Hippocampal formation (tissue), 2 donors: ENCODE data around the gene TP53AIP1.

Experiments
- DNase-seq, 2 donors: peaks; one replicate each; lab custom pipeline; 2025; lab: John Stamatoyannopoulos, UW

Gene TP53AIP1

DNA sequence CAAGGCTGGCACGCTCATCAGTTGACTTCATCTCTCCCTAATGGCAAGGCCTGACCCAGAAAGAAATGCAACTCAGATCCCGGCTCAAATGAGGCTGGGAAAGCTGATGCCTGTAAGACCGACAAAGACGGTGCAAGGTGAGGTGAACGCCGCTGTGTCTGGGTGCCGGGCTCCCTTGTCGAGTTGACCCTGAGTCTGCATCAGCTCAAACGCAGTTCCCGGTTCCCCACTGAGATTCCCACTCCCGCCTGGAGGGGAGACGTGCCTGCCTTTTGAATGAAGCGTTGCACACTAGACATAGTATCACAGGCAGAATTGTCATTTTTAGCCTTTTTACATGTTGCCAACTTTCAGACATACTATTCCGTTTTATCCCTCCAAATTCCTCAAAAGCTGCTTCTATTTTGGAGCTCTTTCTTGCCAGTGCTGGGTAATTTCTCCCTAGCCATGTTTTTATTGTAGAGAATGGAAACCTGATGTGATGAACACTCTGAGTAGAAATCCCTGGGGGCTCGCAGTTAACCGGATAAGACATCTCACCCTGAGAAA lies 831 bp upstream of the TP53AIP1 start:
- no peak for DNase-seq

DNA sequence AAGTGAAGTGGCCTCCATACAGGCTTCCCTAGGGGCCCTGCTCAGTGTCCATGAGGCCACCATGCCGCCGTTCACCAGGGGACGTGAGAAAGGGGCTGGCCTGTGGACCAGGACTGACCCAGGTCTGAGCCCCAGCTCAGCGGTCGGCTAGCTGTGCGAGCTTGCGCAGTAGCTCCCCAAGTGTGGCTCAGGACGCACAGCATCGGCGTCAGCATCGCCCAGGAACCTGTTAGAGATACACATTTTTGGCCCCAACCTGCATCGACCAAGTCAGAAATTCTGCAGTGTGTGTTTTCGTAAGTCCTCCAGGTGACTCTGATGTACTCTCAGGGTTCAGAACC lies 429 bp downstream of the TP53AIP1 start:
- no peak for DNase-seq

GRCh38 chr11:128941573-128942271 lies 949 bp downstream of the TP53AIP1 start:
- no peak for DNase-seq

DNA sequence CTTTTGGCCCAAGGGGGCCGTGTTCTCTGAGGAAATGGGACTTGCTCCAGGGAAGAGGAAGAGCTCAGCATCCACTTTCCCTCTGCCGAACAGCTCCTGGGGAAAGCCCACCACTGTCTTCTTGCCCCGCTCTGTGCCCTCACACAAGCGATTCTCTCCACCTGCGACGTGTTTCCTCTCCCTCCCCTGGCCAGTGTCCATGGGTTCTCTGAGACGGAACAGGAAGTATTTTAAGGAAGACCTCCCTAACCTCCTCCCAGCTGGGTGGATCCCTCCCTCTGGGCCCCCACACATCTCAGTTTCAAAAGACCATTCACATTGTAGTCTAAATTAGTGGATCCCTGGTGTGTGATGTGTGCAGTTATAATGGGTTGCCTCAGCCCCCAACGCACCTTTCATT lies 1.6 kb downstream of the TP53AIP1 start:
- DNase-seq, result no peak

DNA sequence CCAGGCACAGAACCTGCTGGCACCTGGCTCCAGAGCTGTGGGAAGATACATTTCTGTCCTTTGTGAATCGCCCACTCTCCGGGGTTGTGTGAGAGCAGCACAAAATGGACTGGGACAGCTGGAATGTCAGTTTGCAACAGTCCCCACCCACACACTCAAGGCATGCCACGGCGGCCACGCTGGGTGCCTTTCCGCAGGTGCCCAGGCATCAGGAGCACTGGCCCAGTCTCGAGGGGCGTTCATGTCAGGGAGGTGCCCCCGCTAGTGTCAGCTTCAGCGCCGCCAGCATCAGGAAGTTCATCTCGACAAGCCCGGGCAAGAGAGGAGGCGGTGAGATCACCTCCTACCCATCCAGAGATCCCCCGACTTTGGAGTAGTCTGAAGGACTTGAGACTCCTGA lies 2.1 kb downstream of the TP53AIP1 start:
- DNase-seq, result no peak

DNA sequence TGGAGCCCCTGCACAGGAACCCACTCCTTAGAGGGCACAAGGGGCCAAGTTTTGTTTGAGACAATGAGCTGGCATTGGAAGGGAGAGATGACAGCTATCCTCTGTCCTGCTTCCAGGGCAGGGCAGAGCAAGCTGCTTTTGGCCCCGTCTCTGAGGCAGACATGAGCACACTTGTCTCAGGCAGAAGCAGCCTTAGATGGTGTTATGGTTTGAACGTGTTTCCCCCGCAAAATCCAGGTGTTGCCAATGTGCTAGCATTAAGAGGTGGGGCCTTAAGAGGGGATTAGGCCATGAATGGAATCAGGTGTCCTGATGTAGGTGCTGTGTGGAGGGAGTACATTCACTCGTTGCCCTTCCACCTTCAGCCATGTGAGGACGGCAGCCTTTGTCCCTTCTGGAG lies 2.5 kb downstream of the TP53AIP1 start:
- no peak for DNase-seq

DNA sequence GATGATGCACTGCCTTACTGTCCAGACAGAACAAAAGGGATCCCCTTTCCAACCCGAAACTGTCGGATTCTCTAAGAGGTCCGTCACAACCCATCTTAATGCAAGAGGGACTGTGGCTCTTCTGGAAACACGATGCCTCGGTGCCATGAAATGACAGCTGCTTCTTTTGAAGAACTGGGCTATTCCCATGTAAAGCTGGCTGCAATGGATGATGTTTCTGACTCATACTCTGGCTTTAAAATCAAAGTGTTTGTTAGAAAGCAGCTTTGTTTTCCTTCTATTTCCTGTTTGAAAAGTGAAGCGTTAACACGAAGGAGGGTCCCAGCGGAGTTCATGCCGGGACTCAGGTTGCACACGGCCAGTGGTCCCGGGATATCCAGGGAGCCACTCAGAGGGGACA lies 3.1 kb downstream of the TP53AIP1 start:
- DNase-seq, result no peak

GRCh38 chr11:128938156-128938885 lies 4.3 kb downstream of the TP53AIP1 start:
- DNase-seq, result no peak

- DNase-seq, result no peak
Observed at GRCh38 chr11:128937480-128937879, 5.2 kb downstream of the TP53AIP1 start.

DNA sequence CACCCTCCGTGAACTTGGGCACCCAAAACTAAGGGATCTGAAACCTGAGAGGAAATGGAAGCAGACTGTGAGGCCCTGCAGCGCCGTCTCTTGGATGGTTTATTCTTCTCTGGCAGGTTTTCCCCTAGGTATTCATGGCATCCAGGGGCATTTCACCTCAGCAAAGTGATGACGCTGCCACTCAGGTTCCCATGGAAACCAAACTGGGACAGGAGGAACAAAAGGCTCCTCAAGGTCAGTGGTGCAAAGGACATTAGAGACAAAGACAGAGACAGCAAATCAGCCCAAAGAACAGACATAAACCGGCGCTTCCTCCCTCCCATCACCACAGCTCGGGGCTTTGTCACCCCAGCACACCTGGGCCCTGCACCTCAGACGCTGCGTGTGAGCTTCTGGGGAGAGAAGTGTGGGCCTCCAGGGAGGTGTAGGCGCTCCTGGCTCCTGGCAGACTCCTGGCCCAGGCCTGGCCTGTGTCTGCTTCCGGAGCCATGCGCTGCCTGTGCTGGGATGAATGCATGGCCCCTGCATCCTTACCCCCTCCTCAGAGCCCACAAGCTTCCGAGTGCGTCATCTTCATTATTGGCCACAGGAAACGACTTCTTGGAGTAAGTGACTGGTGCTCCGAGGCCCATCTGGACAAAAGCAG lies 5.9 kb downstream of the TP53AIP1 start:
- no peak for DNase-seq

DNA sequence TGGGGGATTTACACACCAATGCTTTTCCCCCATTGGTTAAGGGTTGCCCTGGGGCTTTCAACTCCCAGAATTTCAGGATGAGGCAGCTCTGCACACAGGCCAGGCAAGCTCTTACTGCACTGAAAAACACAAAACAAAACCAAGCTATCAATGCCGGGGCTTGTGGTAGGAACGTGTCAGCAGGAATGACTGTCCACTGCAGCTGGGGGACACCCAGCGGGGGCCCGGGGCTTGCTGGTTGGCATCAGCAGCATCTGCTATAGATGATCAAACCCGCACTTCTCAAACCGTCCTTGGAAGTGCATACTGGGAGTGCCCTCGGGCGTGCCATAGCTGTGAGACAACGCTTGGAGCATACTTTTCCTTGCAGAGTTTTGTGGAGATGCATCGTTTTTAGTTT lies 7.7 kb downstream of the TP53AIP1 start:
- no peak for DNase-seq

DNA sequence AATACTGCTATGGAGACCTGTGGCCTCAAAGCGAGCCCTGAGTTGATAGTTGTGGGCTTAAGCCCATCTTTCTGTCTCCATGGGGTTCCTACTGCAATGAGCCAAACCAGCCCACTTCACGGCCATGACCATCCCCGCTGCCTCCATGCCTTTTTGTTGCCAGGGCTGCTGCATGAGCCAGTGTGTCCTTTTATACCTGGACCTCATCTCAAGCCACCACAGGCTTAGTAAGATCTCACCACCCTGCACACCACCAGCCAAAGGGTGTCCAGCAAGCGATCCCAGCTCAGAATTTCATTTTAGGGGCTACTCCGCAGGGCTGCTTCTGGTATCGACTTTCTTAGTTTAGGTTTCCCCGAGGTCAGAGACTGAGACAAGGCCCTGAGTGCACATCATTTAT lies 8.3 kb downstream of the TP53AIP1 start:
- no peak for DNase-seq

- DNase-seq, result no peak
Observed at GRCh38 chr11:128933481-128934178, 9.0 kb downstream of the TP53AIP1 start.

DNA sequence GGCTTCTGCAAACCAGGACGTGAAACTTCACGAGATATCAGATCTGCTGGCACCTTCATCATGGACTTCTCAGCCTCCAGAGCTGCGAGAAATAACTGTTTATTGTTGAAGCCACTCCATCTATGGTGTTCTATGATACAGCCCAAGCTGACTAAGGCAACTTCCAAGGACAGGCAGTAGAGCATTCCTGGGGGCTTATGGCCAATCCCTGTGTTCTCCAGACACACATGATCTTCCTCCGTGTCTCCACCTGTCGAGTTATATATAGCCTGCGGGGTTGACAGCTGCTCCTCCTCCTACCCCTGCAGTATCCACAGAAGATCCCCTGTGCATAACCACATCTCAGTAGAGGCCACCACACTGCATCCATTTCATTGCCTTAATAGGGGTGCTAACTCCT lies 11.0 kb downstream of the TP53AIP1 start:
- no peak for DNase-seq

DNA sequence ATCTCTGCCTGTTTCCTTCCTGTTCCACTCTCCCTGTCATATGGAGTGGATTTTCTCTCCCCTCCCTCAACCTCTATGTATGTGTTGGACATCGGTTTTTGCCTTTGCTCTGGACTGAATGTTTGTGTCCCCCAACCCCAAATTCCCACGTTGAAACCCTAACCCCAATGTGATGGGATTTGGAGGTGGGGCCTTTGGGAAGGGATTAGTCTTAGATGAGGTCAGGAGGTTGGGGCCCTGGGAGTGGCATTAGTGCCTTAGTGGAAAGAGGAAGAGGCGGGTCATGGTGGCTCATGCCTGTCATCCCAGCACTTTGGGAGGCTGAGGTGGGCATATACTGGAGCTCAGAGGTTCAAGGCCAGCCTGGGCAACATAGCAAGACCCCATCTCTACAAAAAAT lies 11.6 kb downstream of the TP53AIP1 start:
- DNase-seq, result no peak

- no peak for DNase-seq
Observed at GRCh38 chr11:128929991-128930390, 12.7 kb downstream of the TP53AIP1 start.

- DNase-seq, result no peak
Observed at GRCh38 chr11:128929468-128929867, 13.2 kb downstream of the TP53AIP1 start.

GRCh38 chr11:128928400-128928799 lies 14.3 kb downstream of the TP53AIP1 start:
- DNase-seq, result no peak

GRCh38 chr11:128927683-128928336 lies 14.9 kb downstream of the TP53AIP1 start:
- no peak for DNase-seq

DNA sequence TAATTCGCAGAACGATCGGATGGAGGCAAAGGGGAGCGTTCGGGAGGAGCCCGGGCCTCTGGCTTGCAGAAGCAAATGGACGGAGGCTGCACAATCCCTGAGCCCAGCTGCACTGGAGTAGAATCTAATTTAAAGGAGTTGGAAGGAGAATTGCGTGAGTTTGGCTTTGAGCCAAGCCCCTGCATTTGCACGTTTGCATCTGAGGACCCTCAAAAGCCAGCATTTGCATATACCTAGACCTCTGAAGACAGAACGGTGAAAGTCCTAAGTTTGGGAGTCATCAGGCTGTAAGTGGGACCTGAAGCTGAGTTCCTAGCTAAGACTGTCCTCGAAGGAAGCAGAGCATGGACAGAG lies 15.6 kb downstream of the TP53AIP1 start:
- DNase-seq, result no peak

DNA sequence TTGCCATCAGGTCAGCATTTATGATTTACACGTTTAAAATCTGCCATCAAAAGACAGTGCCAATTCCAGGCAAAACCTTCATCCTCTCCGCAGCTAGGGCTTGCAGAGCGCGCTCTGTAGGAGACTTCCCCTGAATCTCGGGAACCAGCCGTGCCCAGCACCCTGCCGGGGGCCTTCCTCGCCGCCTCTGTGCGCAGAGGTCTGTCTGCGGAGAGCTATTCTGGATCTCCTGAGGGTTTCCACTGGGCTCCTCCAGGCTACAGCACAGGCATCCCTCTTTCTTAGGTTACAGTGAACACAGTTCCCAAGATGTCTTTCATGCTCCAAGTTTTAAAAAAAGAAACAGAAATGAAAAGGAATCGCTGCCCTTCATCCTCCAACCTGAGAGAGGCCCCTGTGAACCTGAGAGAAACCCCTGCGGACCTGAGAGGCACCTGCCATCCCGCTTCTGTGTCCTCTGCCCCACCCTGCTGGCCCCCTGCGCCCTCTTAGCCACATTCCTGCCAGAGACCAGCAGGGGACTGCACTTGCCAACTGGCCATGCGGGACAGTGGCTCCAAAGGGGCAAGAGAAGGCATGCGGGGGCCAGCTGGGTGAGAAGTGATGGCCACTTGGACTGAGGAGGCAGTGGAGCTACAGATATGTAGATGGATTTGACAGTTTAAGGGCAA lies 16.1 kb downstream of the TP53AIP1 start:
- DNase-seq, result no peak
